K562 (cell line): ENCODE data around the gene CYB561A3. TPM values are rescaled to one million over a fixed set of nuclear protein-coding genes. Genes with fewer than 3 reads are reported as not detected.

ENCODE experiments used
- BRD4 ChIP-seq: fragments of 200-600 bp; sonication (generic); IDR thresholded peaks from 2 replicates; pipeline ENCODE4 v1.6.1; 2017; ENCODE audit warnings: inconsistent platforms
- DIDO1 ChIP-seq: fragments of 450-650 bp; IDR thresholded peaks from 2 replicates; pipeline ENCODE4 v1.6.1; 2016; ENCODE audit warnings: low read depth, missing biosample characterization, missing genetic modification characterization
- E2F4 ChIP-seq: sonication (generic); formaldehyde crosslinking; IDR thresholded peaks from 2 replicates; pipeline ENCODE4 v1.8.0; 2022; ENCODE audit warnings: mild to moderate bottlenecking, low read depth, missing genetic modification reagents
- GMEB1 ChIP-seq: fragments of 250-450 bp; sonication (Bioruptor Pico); IDR thresholded peaks from 2 replicates; pipeline ENCODE4 v1.4.0; 2020; ENCODE audit warnings: mild to moderate bottlenecking
- HDAC1 ChIP-seq, 2 experiments: fragments of 450-650 bp; IDR thresholded peaks; 2 replicates each; pipeline ENCODE4 v1.6.1; 2016 to 2017; ENCODE audit warnings: inconsistent platforms in 1 of 2, mild to moderate bottlenecking in 1 of 2, moderate library complexity in 1 of 2
- KDM5B ChIP-seq: fragments of 200-600 bp; sonication (generic); IDR thresholded peaks from 2 replicates; pipeline ENCODE4 v1.6.1; 2012; ENCODE audit warnings: low read depth, mild to moderate bottlenecking, moderate library complexity, low read length, control low read depth, inconsistent platforms; ENCODE audit not compliant: insufficient replicate concordance
- PML ChIP-seq: IDR thresholded peaks from 2 replicates; pipeline ENCODE4 v1.6.1; 2012; ENCODE audit warnings: low read length, inconsistent platforms
- PTRF ChIP-seq: fragments of 450-650 bp; IDR thresholded peaks from 2 replicates; pipeline ENCODE4 v1.6.1; 2016; ENCODE audit warnings: mild to moderate bottlenecking, missing genetic modification characterization, missing compliant biosample characterization
- SETDB1 ChIP-seq: IDR thresholded peaks from one replicate; pipeline ENCODE4 v1.6.1; 2012; ENCODE audit warnings: low read length, control low read depth, inconsistent platforms
- YY1 ChIP-seq, 3 experiments: IDR thresholded peaks; 2 replicates each; pipeline ENCODE4 v1.6.1; 2011; ENCODE audit warnings: low read length in 2 of 3, mild to moderate bottlenecking in 2 of 3, moderate library complexity in 2 of 3, borderline replicate concordance in 1 of 3, control low read depth in 1 of 3, low read depth in 1 of 3; ENCODE audit not compliant: insufficient read depth in 3 of 3, insufficient replicate concordance in 2 of 3, control insufficient read depth in 1 of 3, insufficient read length in 1 of 3; ENCODE audit errors: extremely low read depth in 1 of 3
- ZNF354B ChIP-seq: fragments of 250-450 bp; sonication (Bioruptor Pico); IDR thresholded peaks from 2 replicates; pipeline ENCODE4 v1.4.0; 2020
- ZNF445 ChIP-seq: fragments of 250-450 bp; sonication (Bioruptor Pico); IDR thresholded peaks from 2 replicates; pipeline ENCODE4 v1.4.0; 2020; ENCODE audit warnings: low read depth, mild to moderate bottlenecking, moderate library complexity
- polyA plus RNA-seq, 8 experiments: library from polyadenylated mRNA; depleted of rRNA in 4 of 8; stranded (reverse) in 5 of 8; unstranded in 3 of 8; fragments of >200 nt; fragmentation: Nextera tagmentation in 2 of 8; fragmentation: Illumina TruSeq in 1 of 8; extraction: Ambion mirVana in 2 of 8; extraction: Trizol in 1 of 8; gene quantifications; 2 replicates each; pipeline versions ENCODE4 v1.2.1 to v1.2.3, GENCODE V29; 2011 to 2014; ENCODE audit warnings: inconsistent platforms in 1 of 8, missing spikeins in 1 of 8
- total RNA-seq, 7 experiments: library from RNA; depleted of rRNA in 6 of 7; stranded (reverse); fragments of >200 nt in 6 of 7; fragmentation: Illumina TruSeq in 2 of 7; extraction: Trizol in 2 of 7; gene quantifications; 2 replicates each; pipeline versions ENCODE4 v1.2.1 to v1.2.3, GENCODE V29; 2011 to 2021; ENCODE audit warnings: low replicate concordance in 1 of 7
- TF ChIP-seq, protein P1 (sequence below): IDR thresholded peaks from 3 replicates; pipeline ENCODE4 v1.6.1; 2011; ENCODE audit warnings: borderline replicate concordance, mild to moderate bottlenecking, moderate library complexity; ENCODE audit not compliant: insufficient read length; ENCODE audit errors: extremely low read depth
- TF ChIP-seq, protein P2 (sequence below): sonication (generic); IDR thresholded peaks from 2 replicates; pipeline ENCODE4 v1.6.1; 2016
- TF ChIP-seq, protein P3 (sequence below): fragments of 150-350 bp; conservative IDR thresholded peaks from 2 replicates; pipeline ENCODE4 v1.6.1; 2014; ENCODE audit warnings: low read length

CYB561A3 gene
- total and polyA plus RNA-seq, 9 of the 15 experiments (the other 6 are each of a cell fraction or from before 2014, with no cell fraction given) = 29.2 to 78.9 (median 37.9) TPM

DNA sequence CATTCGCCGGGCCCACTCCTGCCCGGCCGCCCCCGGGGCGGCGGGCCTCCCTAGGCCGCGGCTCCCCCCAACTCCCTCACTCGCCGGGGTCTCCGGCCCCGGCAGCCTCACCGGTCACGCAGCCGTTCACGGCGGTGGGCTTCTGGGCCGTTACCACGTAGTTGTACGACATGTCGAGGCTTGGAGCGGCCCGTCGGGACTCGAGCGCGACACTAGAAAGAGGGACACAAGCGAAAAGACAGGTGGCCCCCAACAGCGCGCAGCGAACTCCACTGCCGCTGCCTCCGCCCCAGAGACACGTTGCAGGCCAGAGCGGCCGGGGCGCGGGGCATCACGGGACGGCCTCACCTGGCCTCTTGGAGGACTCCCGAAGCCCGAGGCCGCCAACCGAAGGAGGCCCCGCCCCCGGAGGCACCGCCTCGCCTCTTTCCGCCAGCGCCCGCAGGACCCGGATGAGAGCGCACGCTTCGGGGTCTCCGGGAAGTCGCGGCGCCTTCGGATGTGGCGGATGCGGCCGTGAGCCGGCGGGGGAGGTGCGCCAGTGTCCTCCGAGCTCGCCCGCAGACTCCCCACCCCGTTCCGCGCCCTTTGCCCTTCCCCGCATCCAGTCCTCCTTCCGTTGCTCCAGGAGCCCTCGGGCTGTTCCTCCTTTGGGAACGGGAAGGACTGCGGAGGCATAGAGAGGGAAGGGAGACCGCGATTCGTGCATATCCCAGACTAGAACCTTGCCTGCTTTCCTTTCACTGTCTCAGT lies 28.7 kb downstream of the CYB561A3 start, which contains the start of the genes DDB1 and TKFC (continued):
- TF ChIP-seq, protein P1, sequence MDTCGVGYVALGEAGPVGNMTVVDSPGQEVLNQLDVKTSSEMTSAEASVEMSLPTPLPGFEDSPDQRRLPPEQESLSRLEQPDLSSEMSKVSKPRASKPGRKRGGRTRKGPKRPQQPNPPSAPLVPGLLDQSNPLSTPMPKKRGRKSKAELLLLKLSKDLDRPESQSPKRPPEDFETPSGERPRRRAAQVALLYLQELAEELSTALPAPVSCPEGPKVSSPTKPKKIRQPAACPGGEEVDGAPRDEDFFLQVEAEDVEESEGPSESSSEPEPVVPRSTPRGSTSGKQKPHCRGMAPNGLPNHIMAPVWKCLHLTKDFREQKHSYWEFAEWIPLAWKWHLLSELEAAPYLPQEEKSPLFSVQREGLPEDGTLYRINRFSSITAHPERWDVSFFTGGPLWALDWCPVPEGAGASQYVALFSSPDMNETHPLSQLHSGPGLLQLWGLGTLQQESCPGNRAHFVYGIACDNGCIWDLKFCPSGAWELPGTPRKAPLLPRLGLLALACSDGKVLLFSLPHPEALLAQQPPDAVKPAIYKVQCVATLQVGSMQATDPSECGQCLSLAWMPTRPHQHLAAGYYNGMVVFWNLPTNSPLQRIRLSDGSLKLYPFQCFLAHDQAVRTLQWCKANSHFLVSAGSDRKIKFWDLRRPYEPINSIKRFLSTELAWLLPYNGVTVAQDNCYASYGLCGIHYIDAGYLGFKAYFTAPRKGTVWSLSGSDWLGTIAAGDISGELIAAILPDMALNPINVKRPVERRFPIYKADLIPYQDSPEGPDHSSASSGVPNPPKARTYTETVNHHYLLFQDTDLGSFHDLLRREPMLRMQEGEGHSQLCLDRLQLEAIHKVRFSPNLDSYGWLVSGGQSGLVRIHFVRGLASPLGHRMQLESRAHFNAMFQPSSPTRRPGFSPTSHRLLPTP = no peak
- TF ChIP-seq HDAC1 (IDR thresholded peaks at IDR 0.05) (peak in 1 of 2 experiments; percentile 86; a peak in 2 of 4 replicates), DIDO1 (0 out of 2 replicates have a peak, but pooled peaks have one; percentile 32), KDM5B (peak; percentile 86), ZNF354B (no peak), SETDB1 (peak; percentile 32), BRD4 (0 out of 2 replicates have a peak, but pooled peaks have one; percentile 34), E2F4 (peak; percentile 63), ZNF445 (CRISPR knock-in tag) (no peak), PTRF (no peak), GMEB1 (CRISPR knock-in tag) (peak; percentile 63; the same call in 1 of the 2 replicates), YY1 (IDR thresholded peaks at IDR 0.05; ENCODE audit: borderline replicate concordance in 1 of 3, control insufficient read depth in 1 of 3, extremely low read depth in 1 of 3, insufficient read depth in 3 of 3, insufficient read length in 1 of 3, insufficient replicate concordance in 2 of 3, low read depth in 1 of 3, low read length in 2 of 3) (peak in 1 of 3 experiments; percentile 64), PML (peak; percentile 50)
- TF ChIP-seq, protein P2, sequence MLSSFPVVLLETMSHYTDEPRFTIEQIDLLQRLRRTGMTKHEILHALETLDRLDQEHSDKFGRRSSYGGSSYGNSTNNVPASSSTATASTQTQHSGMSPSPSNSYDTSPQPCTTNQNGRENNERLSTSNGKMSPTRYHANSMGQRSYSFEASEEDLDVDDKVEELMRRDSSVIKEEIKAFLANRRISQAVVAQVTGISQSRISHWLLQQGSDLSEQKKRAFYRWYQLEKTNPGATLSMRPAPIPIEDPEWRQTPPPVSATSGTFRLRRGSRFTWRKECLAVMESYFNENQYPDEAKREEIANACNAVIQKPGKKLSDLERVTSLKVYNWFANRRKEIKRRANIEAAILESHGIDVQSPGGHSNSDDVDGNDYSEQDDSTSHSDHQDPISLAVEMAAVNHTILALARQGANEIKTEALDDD = no peak
- TF ChIP-seq, protein P3, sequence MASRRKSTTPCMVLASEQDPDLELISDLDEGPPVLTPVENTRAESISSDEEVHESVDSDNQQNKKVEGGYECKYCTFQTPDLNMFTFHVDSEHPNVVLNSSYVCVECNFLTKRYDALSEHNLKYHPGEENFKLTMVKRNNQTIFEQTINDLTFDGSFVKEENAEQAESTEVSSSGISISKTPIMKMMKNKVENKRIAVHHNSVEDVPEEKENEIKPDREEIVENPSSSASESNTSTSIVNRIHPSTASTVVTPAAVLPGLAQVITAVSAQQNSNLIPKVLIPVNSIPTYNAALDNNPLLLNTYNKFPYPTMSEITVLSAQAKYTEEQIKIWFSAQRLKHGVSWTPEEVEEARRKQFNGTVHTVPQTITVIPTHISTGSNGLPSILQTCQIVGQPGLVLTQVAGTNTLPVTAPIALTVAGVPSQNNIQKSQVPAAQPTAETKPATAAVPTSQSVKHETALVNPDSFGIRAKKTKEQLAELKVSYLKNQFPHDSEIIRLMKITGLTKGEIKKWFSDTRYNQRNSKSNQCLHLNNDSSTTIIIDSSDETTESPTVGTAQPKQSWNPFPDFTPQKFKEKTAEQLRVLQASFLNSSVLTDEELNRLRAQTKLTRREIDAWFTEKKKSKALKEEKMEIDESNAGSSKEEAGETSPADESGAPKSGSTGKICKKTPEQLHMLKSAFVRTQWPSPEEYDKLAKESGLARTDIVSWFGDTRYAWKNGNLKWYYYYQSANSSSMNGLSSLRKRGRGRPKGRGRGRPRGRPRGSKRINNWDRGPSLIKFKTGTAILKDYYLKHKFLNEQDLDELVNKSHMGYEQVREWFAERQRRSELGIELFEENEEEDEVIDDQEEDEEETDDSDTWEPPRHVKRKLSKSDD = no peak
